Tibial nerve (tissue), 4 donors: ENCODE results near the gene NPHP4. TPM values are rescaled to one million over a fixed set of nuclear protein-coding genes. Genes with fewer than 3 reads are reported as not detected.

Experiments
- DNase-seq, 2 donors: peaks; one replicate each; pipeline ENCODE4 v3.0.0-alpha.2; 2019; ENCODE audit warnings: low spot score in 2 of 2
- H3K27ac ChIP-seq, 4 donors: fragments of 200-600 bp; sonication (generic) in 3 of 4; one replicate each; pipeline ENCODE4 v1.5.1; 2017 to 2019; ENCODE audit warnings: mild to moderate bottlenecking in 1 of 4
- H3K27me3 ChIP-seq, 2 donors: fragments of 200-600 bp; sonication (generic) in 1 of 2; one replicate each; pipeline versions ENCODE4 v1.5.1 to v1.6.0; 2017 to 2019
- H3K36me3 ChIP-seq, 3 donors: fragments of 200-600 bp; sonication (generic); one replicate each; pipeline ENCODE4 v1.5.1; 2018 to 2019
- H3K4me1 ChIP-seq, 4 donors: fragments of 200-600 bp; sonication (generic) in 3 of 4; one replicate each; pipeline ENCODE4 v1.5.1; 2017 to 2019
- H3K4me3 ChIP-seq, 4 donors: fragments of 200-600 bp; sonication (generic) in 3 of 4; one replicate each; pipeline ENCODE4 v1.5.1; 2017 to 2019; ENCODE audit warnings: mild to moderate bottlenecking in 1 of 4, moderate library complexity in 1 of 4
- H3K9me3 ChIP-seq, 4 donors: fragments of 200-600 bp; sonication (generic) in 3 of 4; one replicate each; pipeline ENCODE4 v1.5.1; 2017 to 2019
- CTCF ChIP-seq, 5 experiments: fragments of 200-600 bp in 3 of 5; fragments of 450-650 bp in 2 of 5; sonication (generic) in 3 of 5; IDR thresholded peaks; one replicate each; pipeline ENCODE4 v1.5.1; 2016 to 2019; ENCODE audit warnings: antibody characterized with exemption in 5 of 5, mild to moderate bottlenecking in 3 of 5, moderate library complexity in 2 of 5
- EP300 ChIP-seq, 2 donors: sonication (generic); formaldehyde crosslinking; IDR thresholded peaks; one replicate each; pipeline ENCODE4 v1.6.1; 2017; ENCODE audit warnings: antibody characterized with exemption in 2 of 2, mild to moderate bottlenecking in 1 of 2
- POLR2A ChIP-seq, 2 donors: fragments of 450-650 bp; IDR thresholded peaks; one replicate each; pipeline ENCODE4 v1.6.1; 2017; ENCODE audit warnings: antibody characterized with exemption in 2 of 2, mild to moderate bottlenecking in 2 of 2, moderate library complexity in 2 of 2
- WGBS, 2 donors: methylation state at CpG; one replicate each; pipeline ENCODE4 v1.1.5; 2018; 5-methylcytosine and 5-hydroxymethylcytosine counted together
- total RNA-seq, 4 donors: library from RNA; depleted of rRNA; stranded (reverse); fragments of >200 nt; gene quantifications; one replicate each; pipeline ENCODE4 v1.1.0, GENCODE V29; 2016

Gene NPHP4
- total RNA-seq, 4 donors from 2014 or later, result 14.7 to 34.5 (median 28.0) TPM

DNA sequence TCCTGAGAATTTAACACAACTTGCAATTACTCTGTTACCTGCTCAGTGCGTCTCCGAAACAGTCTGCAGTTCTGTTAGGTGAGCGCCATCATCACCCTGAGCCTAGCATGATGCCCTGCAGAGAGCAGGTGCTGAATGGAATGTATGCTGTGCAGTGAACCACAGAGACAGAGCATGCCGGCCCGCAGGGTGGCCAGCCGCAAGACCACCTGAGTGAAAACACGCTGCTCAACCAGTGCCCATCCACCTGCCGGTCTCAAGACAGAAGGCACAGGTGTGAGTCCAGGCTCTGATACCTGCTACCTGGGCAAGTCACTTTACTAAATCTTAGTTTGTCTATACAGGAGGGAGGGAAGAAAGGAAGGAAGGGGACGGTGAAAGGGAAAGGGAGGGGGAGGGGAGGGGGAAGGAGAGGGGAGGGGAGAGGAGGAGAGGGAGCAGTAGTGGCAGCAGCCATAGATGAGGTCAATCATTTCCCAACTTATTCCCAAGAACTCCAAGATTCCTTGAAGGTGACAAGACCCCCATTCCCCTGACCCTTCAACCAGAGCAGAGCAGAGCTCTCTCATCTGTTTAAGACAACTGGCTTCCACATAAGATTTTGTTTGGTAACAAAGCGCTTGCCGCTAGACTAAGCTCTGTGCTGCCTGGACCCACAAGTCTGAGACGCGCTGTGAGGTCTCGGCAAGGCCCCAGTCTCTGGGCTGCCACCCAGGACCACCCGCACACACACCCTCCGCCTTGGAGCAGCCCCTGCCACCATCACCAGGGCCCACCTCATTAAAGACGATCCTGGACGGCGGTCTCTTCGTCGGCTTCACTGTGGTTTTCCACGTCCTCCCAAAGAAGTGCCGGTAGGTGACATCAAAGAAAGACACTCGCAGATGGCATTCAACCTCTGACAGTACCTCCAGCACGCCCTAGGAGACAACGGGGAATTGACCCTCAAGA lies 14.5 kb downstream of the NPHP4 start:
- Histone ChIP-seq H3K4me3 (no peak overlapping the region), H3K36me3 (peaks cover 0 to 49% (median 0%) of the 10 kb centered on the region in 3 donors), H3K27me3 (no peaks in the 10 kb centered on the region), H3K27ac (no peak overlapping the region), H3K9me3 (no peaks in the 10 kb centered on the region), H3K4me1 (peaks cover 0 to 22% (median 0%) of the 10 kb centered on the region in 4 donors)
- TF ChIP-seq CTCF (IDR thresholded peaks at IDR 0.05) (no peak), POLR2A (IDR thresholded peaks at IDR 0.05) (no peak), EP300 (IDR thresholded peaks at IDR 0.05) (no peak)
- 87% methylated on average over 23 to 24 of the region's 26 CpGs for WGBS, 2 donors
- DNase-seq, result no peak

DNA sequence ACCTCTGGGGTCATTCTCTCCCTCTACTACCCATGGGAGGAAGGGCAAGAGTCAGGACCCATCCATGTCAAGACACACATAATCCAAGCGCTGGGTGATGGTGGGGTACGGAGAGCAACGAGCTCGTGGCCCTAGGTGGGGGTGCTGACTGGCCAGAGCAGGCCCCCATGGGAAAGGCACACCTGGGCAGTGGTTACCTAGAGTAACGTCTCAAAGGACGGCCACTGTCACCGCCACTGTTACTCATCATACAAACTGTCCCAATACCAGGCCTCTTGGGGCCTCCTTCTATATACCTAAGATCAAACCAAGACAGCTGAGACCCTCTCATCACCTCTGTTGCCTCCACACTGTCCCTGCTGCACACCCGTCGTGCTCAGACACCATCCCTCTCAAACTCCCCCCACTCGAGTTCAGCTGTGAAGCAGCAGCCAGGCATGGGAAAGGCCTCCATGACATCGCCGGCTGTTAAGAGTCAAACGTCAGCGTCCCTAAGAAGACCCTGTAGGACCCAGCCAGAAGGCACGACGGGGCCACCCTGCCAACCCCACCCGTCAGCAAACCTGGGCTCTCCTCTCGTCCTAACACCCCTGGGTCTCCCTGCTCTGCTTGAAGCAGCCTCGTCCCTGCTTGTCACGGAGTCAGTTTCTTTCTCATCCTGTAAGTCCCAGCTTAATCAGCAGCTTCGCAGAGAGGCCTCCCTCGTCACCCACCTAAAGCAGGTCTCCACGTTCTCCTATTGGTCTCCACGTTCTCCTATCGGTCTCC lies 15.3 kb downstream of the NPHP4 start:
- no peak overlapping the region for H3K27ac ChIP-seq
- H3K36me3 ChIP-seq, result peaks cover 0 to 51% (median 0%) of the 10 kb centered on the region in 3 donors
- H3K9me3 ChIP-seq, result no peaks in the 10 kb centered on the region
- no peaks in the 10 kb centered on the region for H3K27me3 ChIP-seq
- peaks cover 0 to 22% (median 0%) of the 10 kb centered on the region in 4 donors for H3K4me1 ChIP-seq
- TF ChIP-seq POLR2A (IDR thresholded peaks at IDR 0.05) (no peak), EP300 (IDR thresholded peaks at IDR 0.05) (no peak), CTCF (IDR thresholded peaks at IDR 0.05) (no peak)
- DNase-seq, result no peak
- no peak overlapping the region for H3K4me3 ChIP-seq
- 85 to 88% methylated on average over 24 to 25 of the region's 25 CpGs for WGBS, 2 donors

DNA sequence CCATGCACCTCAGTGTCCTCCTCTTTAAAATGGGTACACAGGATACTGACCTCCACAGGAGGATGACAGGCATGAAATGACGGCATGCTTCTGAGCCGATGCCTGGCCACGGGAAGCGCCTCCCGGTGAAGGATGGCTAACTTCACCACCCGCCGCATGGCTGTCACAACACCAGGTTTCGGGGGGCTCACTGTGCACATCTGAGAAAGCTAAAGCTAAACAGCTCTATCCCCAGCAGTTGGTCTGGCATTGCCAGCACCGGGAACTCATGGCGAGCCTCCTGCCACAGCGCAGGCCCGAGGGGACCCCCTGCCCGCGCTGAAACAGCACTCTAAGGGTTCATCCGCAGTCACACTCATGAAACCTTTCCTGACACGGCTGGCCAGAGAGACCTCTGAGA lies 16.0 kb downstream of the NPHP4 start:
- H3K4me1 ChIP-seq, result peaks cover 0 to 22% (median 0%) of the 10 kb centered on the region in 4 donors
- H3K9me3 ChIP-seq, result no peaks in the 10 kb centered on the region
- no peak for DNase-seq
- no peak overlapping the region for H3K27ac ChIP-seq
- H3K4me3 ChIP-seq, result no peak overlapping the region
- TF ChIP-seq CTCF (IDR thresholded peaks at IDR 0.05) (no peak), POLR2A (IDR thresholded peaks at IDR 0.05) (no peak), EP300 (IDR thresholded peaks at IDR 0.05) (no peak)
- no peaks in the 10 kb centered on the region for H3K27me3 ChIP-seq
- 93% methylated on average over 14 to 16 of the region's 16 CpGs for WGBS, 2 donors
- H3K36me3 ChIP-seq, result peaks cover 0 to 51% (median 0%) of the 10 kb centered on the region in 3 donors

DNA sequence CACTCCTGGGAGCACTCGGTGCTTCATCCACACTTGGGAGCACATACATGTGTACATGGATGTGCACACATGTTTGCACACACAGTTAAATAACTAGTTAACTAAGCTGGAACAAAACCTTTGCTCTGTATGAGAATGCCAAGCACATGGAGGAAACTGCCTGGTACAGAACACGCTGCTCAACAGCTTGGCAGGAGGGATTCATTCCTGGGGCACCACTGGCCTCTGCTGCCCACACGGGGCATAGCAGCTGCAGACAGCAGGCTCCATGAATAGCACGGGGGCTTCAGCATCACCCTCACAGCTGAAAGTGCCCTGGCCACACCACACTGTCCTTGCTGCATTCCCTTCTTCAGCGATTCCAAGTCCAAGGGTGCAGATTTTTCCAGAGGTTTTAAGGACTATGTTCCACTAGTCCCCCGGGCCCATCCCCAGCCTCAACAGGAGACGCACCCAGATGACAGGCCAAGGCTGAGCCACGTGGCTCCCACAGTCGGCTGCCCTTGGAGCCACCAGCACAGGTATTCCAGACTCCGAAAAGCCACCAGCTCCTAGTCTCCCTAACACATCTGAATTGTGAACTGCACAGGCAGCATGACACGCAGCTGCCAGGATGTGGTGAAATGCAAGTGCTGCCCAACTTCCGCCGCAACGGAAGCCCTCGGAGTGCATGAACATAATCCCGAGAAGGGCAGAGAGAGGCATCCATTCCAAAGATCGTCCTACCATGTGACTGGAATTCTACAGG lies 16.9 kb downstream of the NPHP4 start:
- DNase-seq, result no peak
- no peak for TF ChIP-seq EP300 (IDR thresholded peaks at IDR 0.05)
- peak; percentile 63 to 72 (median 69) for TF ChIP-seq CTCF (IDR thresholded peaks at IDR 0.05)
- no peak for TF ChIP-seq POLR2A (IDR thresholded peaks at IDR 0.05)
- H3K36me3 ChIP-seq, result peaks cover 0 to 51% (median 0%) of the 10 kb centered on the region in 3 donors

More for the DNA sequence above, 16.9 kb downstream of the NPHP4 start:
- Histone ChIP-seq H3K4me1 (peaks cover 0 to 15% (median 0%) of the 10 kb centered on the region in 4 donors), H3K9me3 (no peaks in the 10 kb centered on the region), H3K27me3 (no peaks in the 10 kb centered on the region), H3K27ac (no peak overlapping the region), H3K4me3 (no peak overlapping the region)
- 63 to 77% methylated on average over 15 to 16 of the region's 17 CpGs for WGBS, 2 donors
